Measurements from ENCODE around the gene FADS6.

FADS6 gene

GRCh38 chr17:74892974-74893911 lies at the start of gene FADS6:
Gene FADS6 (minus strand): TSS chr17:74893633. CDS start chr17:74893595, 38 bp downstream.
- in situ Hi-C loops (cut with HindIII; ENCODE audit: low sequenced_read_pairs): no loop called here
- TF ChIP-seq, protein P1, sequence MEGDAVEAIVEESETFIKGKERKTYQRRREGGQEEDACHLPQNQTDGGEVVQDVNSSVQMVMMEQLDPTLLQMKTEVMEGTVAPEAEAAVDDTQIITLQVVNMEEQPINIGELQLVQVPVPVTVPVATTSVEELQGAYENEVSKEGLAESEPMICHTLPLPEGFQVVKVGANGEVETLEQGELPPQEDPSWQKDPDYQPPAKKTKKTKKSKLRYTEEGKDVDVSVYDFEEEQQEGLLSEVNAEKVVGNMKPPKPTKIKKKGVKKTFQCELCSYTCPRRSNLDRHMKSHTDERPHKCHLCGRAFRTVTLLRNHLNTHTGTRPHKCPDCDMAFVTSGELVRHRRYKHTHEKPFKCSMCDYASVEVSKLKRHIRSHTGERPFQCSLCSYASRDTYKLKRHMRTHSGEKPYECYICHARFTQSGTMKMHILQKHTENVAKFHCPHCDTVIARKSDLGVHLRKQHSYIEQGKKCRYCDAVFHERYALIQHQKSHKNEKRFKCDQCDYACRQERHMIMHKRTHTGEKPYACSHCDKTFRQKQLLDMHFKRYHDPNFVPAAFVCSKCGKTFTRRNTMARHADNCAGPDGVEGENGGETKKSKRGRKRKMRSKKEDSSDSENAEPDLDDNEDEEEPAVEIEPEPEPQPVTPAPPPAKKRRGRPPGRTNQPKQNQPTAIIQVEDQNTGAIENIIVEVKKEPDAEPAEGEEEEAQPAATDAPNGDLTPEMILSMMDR (IDR thresholded peaks at IDR 0.05; ENCODE audit: low read depth, low read length): no peak
- H3K4me3 ChIP-seq (ENCODE audit: low read depth, low read length): no peak within 1 kb of the TSS
- no peak for DNase-seq (ENCODE audit: low read depth, low spot score)

- H3K4me3 ChIP-seq (ENCODE audit: low read depth, low read length): no peak overlapping the region
- TF ChIP-seq, protein P1 (IDR thresholded peaks at IDR 0.05; ENCODE audit: low read depth, low read length): no peak
- DNase-seq (ENCODE audit: low read depth, low spot score): no peak
- in situ Hi-C loops (cut with HindIII; ENCODE audit: low sequenced_read_pairs): no loop called here
Observed at GRCh38 chr17:74941128-74941725, 47.8 kb upstream of the FADS6 start.

GRCh38 chr17:74939534-74939933 lies 46.1 kb upstream of the FADS6 start:
- H3K4me3 ChIP-seq (ENCODE audit: low read depth, low read length): no peak overlapping the region
- in situ Hi-C loops (cut with HindIII; ENCODE audit: low sequenced_read_pairs): no loop called here
- TF ChIP-seq, protein P1 (IDR thresholded peaks at IDR 0.05; ENCODE audit: low read depth, low read length): no peak
- no peak for DNase-seq (ENCODE audit: low read depth, low spot score)

GRCh38 chr17:74938194-74938950 lies 44.9 kb upstream of the FADS6 start:
- no peak overlapping the region for H3K4me3 ChIP-seq (ENCODE audit: low read depth, low read length)
- in situ Hi-C loops (cut with HindIII; ENCODE audit: low sequenced_read_pairs): no loop called here
- no peak for DNase-seq (ENCODE audit: low read depth, low spot score)
- TF ChIP-seq, protein P1 (IDR thresholded peaks at IDR 0.05; ENCODE audit: low read depth, low read length): no peak

DNA sequence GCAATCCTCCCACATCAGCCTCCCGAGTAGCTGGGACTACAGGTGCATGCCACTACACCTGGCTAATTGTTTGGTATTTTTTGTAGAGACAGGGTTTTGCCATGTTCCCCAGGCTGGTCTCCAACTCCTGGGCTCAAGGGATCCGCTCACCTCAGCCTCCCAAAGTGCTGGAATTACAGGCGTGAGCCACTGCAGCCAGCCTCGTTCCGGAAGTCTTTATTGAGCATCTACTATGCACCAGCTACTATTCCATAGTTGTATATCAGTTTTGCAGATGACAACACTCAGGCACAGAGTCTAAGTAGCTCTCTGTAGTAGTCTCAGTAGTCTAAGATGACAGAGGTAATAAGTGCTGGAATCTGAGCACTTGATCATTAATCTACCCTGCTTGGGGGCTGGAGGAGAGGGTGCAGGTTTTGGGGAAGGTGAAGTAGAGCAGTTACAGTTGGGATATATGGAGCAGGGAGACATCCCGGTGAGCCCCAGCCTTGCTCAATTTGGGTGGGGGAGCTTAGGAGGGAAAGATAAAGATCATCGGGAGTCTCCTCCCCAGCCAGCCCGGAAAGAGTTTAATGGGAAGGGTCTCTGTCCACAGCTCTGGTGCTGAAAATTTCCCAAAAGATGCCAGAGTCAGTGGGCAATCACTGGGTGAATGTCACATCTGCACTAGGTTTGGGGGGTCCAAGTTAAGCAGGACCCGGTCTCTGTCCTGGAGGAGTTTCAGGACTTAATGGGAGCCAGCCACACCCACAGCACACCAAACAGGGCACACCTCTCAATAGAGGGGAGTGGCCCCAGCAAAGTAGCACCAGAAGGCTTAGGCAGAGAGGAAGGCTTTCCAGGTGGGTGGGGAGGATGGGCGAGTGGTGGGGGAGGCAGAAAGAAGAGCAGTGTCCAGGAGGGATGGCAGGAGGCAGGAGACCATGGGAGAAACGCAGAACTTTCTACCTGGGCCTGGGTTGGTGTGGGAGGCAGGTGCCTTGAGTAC lies 43.9 kb upstream of the FADS6 start:
- DNase-seq (ENCODE audit: low read depth, low spot score): no peak
- no peak overlapping the region for H3K4me3 ChIP-seq (ENCODE audit: low read depth, low read length)
- TF ChIP-seq, protein P1 (IDR thresholded peaks at IDR 0.05; ENCODE audit: low read depth, low read length): no peak
- in situ Hi-C loops (cut with HindIII; ENCODE audit: low sequenced_read_pairs): no loop called here

Measured in astrocyte of the spinal cord (primary cell).